HG03097 (cell line): Measurements from ENCODE around the gene ARRDC3.
"Not testable (repeated sequence)": the region's sequence is repeated elsewhere in the genome, so short reads cannot be mapped to it uniquely, and the experiment has no call there.

Experiments
- ATAC-seq: cut with Tn5 transposase; IDR thresholded peaks from one replicate; pipeline ENCODE4 v1.9.1; 2021; ENCODE audit not compliant: unreplicated experiment, low FRiP score

ARRDC3 gene

GRCh38 chr5:91361790-91362189, 21.3 kb downstream of the ARRDC3 start:
- no peak for ATAC-seq

- peak; percentile 80 for ATAC-seq
Measured at GRCh38 chr5:91361055-91361701, 21.9 kb downstream of the ARRDC3 start.

- ATAC-seq: no peak
Measured at GRCh38 chr5:91359962-91360609, 23.0 kb downstream of the ARRDC3 start.

GRCh38 chr5:91357806-91358205, 25.3 kb downstream of the ARRDC3 start:
- ATAC-seq: no peak

- ATAC-seq: no peak
Measured at GRCh38 chr5:91357012-91357634, 26.0 kb downstream of the ARRDC3 start.

GRCh38 chr5:91354867-91355266, 28.2 kb downstream of the ARRDC3 start:
- not testable (repeated sequence) for ATAC-seq

GRCh38 chr5:91352831-91353695, 30.1 kb downstream of the ARRDC3 start:
- ATAC-seq: no peak

GRCh38 chr5:91345461-91345860, 37.7 kb downstream of the ARRDC3 start:
- ATAC-seq: no peak

GRCh38 chr5:91344661-91345200, 38.4 kb downstream of the ARRDC3 start:
- ATAC-seq: not testable (repeated sequence)

GRCh38 chr5:91343916-91344315, 39.2 kb downstream of the ARRDC3 start:
- no peak for ATAC-seq

GRCh38 chr5:91342931-91343330, 40.2 kb downstream of the ARRDC3 start:
- ATAC-seq: not testable (repeated sequence)

GRCh38 chr5:91341154-91341553, 42.0 kb downstream of the ARRDC3 start:
- no peak for ATAC-seq

- no peak for ATAC-seq
Measured at GRCh38 chr5:91340532-91340931, 42.6 kb downstream of the ARRDC3 start.

- no peak for ATAC-seq
Measured at GRCh38 chr5:91339063-91339705, 43.9 kb downstream of the ARRDC3 start.

GRCh38 chr5:91332267-91333045, 50.7 kb downstream of the ARRDC3 start:
- ATAC-seq: no peak

GRCh38 chr5:91331705-91332104, 51.4 kb downstream of the ARRDC3 start:
- no peak for ATAC-seq

- ATAC-seq: no peak
Measured at GRCh38 chr5:91329283-91329682, 53.8 kb downstream of the ARRDC3 start.

- no peak for ATAC-seq
Measured at GRCh38 chr5:91328743-91329142, 54.4 kb downstream of the ARRDC3 start.

GRCh38 chr5:91322981-91323380, 60.1 kb downstream of the ARRDC3 start:
- ATAC-seq: not testable (repeated sequence)
